Tibial nerve (tissue), 3 donors: ENCODE measurements around the gene OBSCN.

Source experiments
- CTCF ChIP-seq, 5 experiments: fragments of 200-600 bp in 3 of 5; fragments of 450-650 bp in 2 of 5; sonication (generic) in 3 of 5; IDR thresholded peaks; one replicate each; pipeline ENCODE4 v1.5.1; 2016 to 2019; ENCODE audit warnings: antibody characterized with exemption in 5 of 5, mild to moderate bottlenecking in 3 of 5, moderate library complexity in 2 of 5
- POLR2A ChIP-seq, 2 donors: fragments of 450-650 bp; IDR thresholded peaks; one replicate each; pipeline ENCODE4 v1.6.1; 2017; ENCODE audit warnings: antibody characterized with exemption in 2 of 2, mild to moderate bottlenecking in 2 of 2, moderate library complexity in 2 of 2

DNA sequence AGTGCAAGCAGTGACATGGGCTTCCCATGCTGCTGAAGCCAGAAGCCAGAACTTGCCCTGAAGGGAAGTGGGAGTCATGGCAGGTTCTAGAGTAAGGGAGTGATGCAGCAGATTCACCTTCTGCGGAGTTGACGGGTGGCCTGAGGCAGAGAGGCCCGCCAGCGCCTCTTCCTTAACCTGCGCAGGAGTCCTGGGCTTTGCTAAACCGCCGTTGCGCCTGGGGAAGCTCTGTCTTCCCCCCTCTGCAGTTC lies 67.3 kb downstream of the OBSCN start:
- TF ChIP-seq CTCF (IDR thresholded peaks at IDR 0.05) (no peak), POLR2A (IDR thresholded peaks at IDR 0.05) (no peak)
